ENCODE measurements around the gene MCCD1. TPM values are rescaled to one million over a fixed set of nuclear protein-coding genes. Genes with fewer than 3 reads are reported as not detected.
A peak's percentile ranks its signal among the peaks of the same experiment; 100 is the strongest.

The MCCD1 gene
- total RNA-seq, 2 donors from 2014 or later = not detected

- DNase-seq = no peak
- H3K27me3 Mint-ChIP-seq = no peaks in the 10 kb centered on the region
- peaks cover 21% of the 10 kb centered on the region for H3K36me3 Mint-ChIP-seq (ENCODE audit: low read depth)
- no peaks in the 10 kb centered on the region for H3K9me3 ChIP-seq (ENCODE audit: control insufficient read depth, low read length, poor library complexity, severe bottlenecking)
- H3K27ac Mint-ChIP-seq = peak overlapping the region; percentile 99
- peak overlapping the region; percentile 100 for H3K4me3 Mint-ChIP-seq
- ATAC-seq = no peak
- peaks cover 80% of the 10 kb centered on the region for H3K4me1 Mint-ChIP-seq
These were observed 44.7 kb downstream of the MCCD1 start for GRCh38 chr6:31573239-31574105.

- Mint-ChIP-seq H3K4me3 (peak overlapping the region; percentile 100), H3K27ac (peak overlapping the region; percentile 99), H3K4me1 (peaks cover 78% of the 10 kb centered on the region), H3K36me3 (ENCODE audit: low read depth) (peaks cover 21% of the 10 kb centered on the region), H3K27me3 (no peaks in the 10 kb centered on the region)
- H3K9me3 ChIP-seq (ENCODE audit: control insufficient read depth, low read length, poor library complexity, severe bottlenecking) = no peaks in the 10 kb centered on the region
- ATAC-seq (no peak), DNase-seq (no peak)
These were observed 45.6 kb downstream of the MCCD1 start for GRCh38 chr6:31574106-31575061.

- H3K36me3 Mint-ChIP-seq (ENCODE audit: low read depth) = peaks cover 23% of the 10 kb centered on the region
- ATAC-seq = peak; percentile 13
- peak; percentile 48 to 74 (median 51) for DNase-seq
- H3K9me3 ChIP-seq (ENCODE audit: control insufficient read depth, low read length, poor library complexity, severe bottlenecking) = no peaks in the 10 kb centered on the region
- peak within 1 kb of the TSS; percentile 99 for H3K27ac Mint-ChIP-seq
- H3K4me3 Mint-ChIP-seq = peak within 1 kb of the TSS; percentile 100
- no peaks in the 10 kb centered on the region for H3K27me3 Mint-ChIP-seq
- peaks cover 77% of the 10 kb centered on the region for H3K4me1 Mint-ChIP-seq
These were observed 46.7 kb downstream of the MCCD1 start, which contains the start of gene TNF for GRCh38 chr6:31575335-31575901. Gene TNF (plus strand): TSS chr6:31575565. CDS start chr6:31575742, 177 bp downstream.

- H3K27ac Mint-ChIP-seq = peak overlapping the region; percentile 99
- H3K27me3 Mint-ChIP-seq = no peaks in the 10 kb centered on the region
- ATAC-seq = no peak
- peaks cover 28% of the 10 kb centered on the region for H3K36me3 Mint-ChIP-seq (ENCODE audit: low read depth)
- no peak for DNase-seq
- H3K4me1 Mint-ChIP-seq = peaks cover 73% of the 10 kb centered on the region
- H3K9me3 ChIP-seq (ENCODE audit: control insufficient read depth, low read length, poor library complexity, severe bottlenecking) = no peaks in the 10 kb centered on the region
- peak overlapping the region; percentile 100 for H3K4me3 Mint-ChIP-seq
These were observed 47.4 kb downstream of the MCCD1 start for GRCh38 chr6:31575952-31576685.

GRCh38 chr6:31576897-31577578 is 48.3 kb downstream of the MCCD1 start:
- Mint-ChIP-seq H3K27me3 (no peaks in the 10 kb centered on the region), H3K27ac (peak overlapping the region; percentile 99), H3K4me3 (peak overlapping the region; percentile 100), H3K4me1 (peaks cover 66% of the 10 kb centered on the region), H3K36me3 (ENCODE audit: low read depth) (peaks cover 35% of the 10 kb centered on the region)
- H3K9me3 ChIP-seq (ENCODE audit: control insufficient read depth, low read length, poor library complexity, severe bottlenecking) = no peaks in the 10 kb centered on the region
- DNase-seq = no peak
- ATAC-seq = no peak

- Mint-ChIP-seq H3K36me3 (ENCODE audit: low read depth) (peaks cover 32% of the 10 kb centered on the region), H3K4me3 (peak overlapping the region; percentile 100), H3K4me1 (peaks cover 64% of the 10 kb centered on the region), H3K27ac (peak overlapping the region; percentile 99), H3K27me3 (no peaks in the 10 kb centered on the region)
- ATAC-seq (no peak), DNase-seq (no peak)
- H3K9me3 ChIP-seq (ENCODE audit: control insufficient read depth, low read length, poor library complexity, severe bottlenecking) = no peaks in the 10 kb centered on the region
These were observed 48.8 kb downstream of the MCCD1 start for GRCh38 chr6:31577579-31577966.

- Mint-ChIP-seq H3K4me3 (peak overlapping the region; percentile 100), H3K27me3 (no peaks in the 10 kb centered on the region), H3K36me3 (ENCODE audit: low read depth) (peaks cover 29% of the 10 kb centered on the region), H3K27ac (peak overlapping the region; percentile 99), H3K4me1 (peaks cover 63% of the 10 kb centered on the region)
- ATAC-seq (no peak), DNase-seq (no peak)
- no peaks in the 10 kb centered on the region for H3K9me3 ChIP-seq (ENCODE audit: control insufficient read depth, low read length, poor library complexity, severe bottlenecking)
These were observed 49.7 kb downstream of the MCCD1 start for GRCh38 chr6:31578184-31579118.

GRCh38 chr6:31579119-31579505 is 50.4 kb downstream of the MCCD1 start:
- ATAC-seq = no peak
- no peak for DNase-seq
- no peaks in the 10 kb centered on the region for H3K9me3 ChIP-seq (ENCODE audit: control insufficient read depth, low read length, poor library complexity, severe bottlenecking)
- H3K4me3 Mint-ChIP-seq = peak overlapping the region; percentile 100
- H3K27ac Mint-ChIP-seq = peak overlapping the region; percentile 99
- H3K4me1 Mint-ChIP-seq = peaks cover 60% of the 10 kb centered on the region
- no peaks in the 10 kb centered on the region for H3K27me3 Mint-ChIP-seq
- peaks cover 29% of the 10 kb centered on the region for H3K36me3 Mint-ChIP-seq (ENCODE audit: low read depth)

Other genes starting within 250 kb of the MCCD1 start
- gene HLA-B, start 171.8 kb upstream of the MCCD1 start, total RNA-seq = 1,000 to 10,000 TPM; 7,013 to 7,159 TPM
- 10 to 100 TPM; 11.2 to 11.5 TPM for gene MICA, start 125.4 kb upstream of the MCCD1 start, total RNA-seq
- gene MICB, start 30.8 kb upstream of the MCCD1 start, total RNA-seq = 10 to 100 TPM; 16.5 to 17.6 TPM
- gene DDX39B, start 13.0 kb downstream of the MCCD1 start, total RNA-seq = 100 to 1,000 TPM; 496 to 507 TPM
- 1 to 10 TPM; 1.4 to 2.0 TPM for gene ATP6V1G2, start 17.6 kb downstream of the MCCD1 start, total RNA-seq
- 1 to 10 TPM; 5.5 to 6.4 TPM for gene NFKBIL1, start 18.6 kb downstream of the MCCD1 start, total RNA-seq
- 10 to 100 TPM; 19.9 to 26.0 TPM for gene LTA, start 43.3 kb downstream of the MCCD1 start, total RNA-seq
- gene TNF, start 46.6 kb downstream of the MCCD1 start, total RNA-seq = 10 to 100 TPM; 28.9 to 33.6 TPM
- gene LTB, start 53.5 kb downstream of the MCCD1 start, total RNA-seq = 100 to 1,000 TPM; 791 to 891 TPM
- 10 to 100 TPM; 30.6 to 42.6 TPM for gene LST1, start 57.3 kb downstream of the MCCD1 start, total RNA-seq
- gene NCR3, start 64.0 kb downstream of the MCCD1 start, total RNA-seq = 1 to 10 TPM; 5.7 to 8.2 TPM
- gene AIF1, start 86.3 kb downstream of the MCCD1 start, total RNA-seq = 10 to 100 TPM in 1 of 2 donors, 1 to 10 TPM in 1; 8.1 to 13.2 TPM
- 100 to 1,000 TPM; 210 to 213 TPM for gene PRRC2A, start 91.8 kb downstream of the MCCD1 start, total RNA-seq
- gene BAG6, start 123.7 kb downstream of the MCCD1 start, total RNA-seq = 100 to 1,000 TPM; 229 to 233 TPM
- gene APOM, start 126.9 kb downstream of the MCCD1 start, total RNA-seq = 1 to 10 TPM; 2.9 to 4.0 TPM
- gene C6orf47, start 131.8 kb downstream of the MCCD1 start, total RNA-seq = 10 to 100 TPM; 13.3 to 16.9 TPM
- gene GPANK1, start 136.0 kb downstream of the MCCD1 start, total RNA-seq = 10 to 100 TPM in 1 of 2 donors, 1 to 10 TPM in 1; 9.2 to 11.9 TPM
- 100 to 1,000 TPM; 104 to 107 TPM for gene CSNK2B, start 137.1 kb downstream of the MCCD1 start, total RNA-seq
- gene LY6G5B, start 141.0 kb downstream of the MCCD1 start, total RNA-seq = 10 to 100 TPM; 27.6 to 32.7 TPM
- gene LY6G5C, start 152.1 kb downstream of the MCCD1 start, total RNA-seq = 1 to 10 TPM; 3.8 to 4.6 TPM
- 10 to 100 TPM; 57.8 to 75.1 TPM for gene ABHD16A, start 174.4 kb downstream of the MCCD1 start, total RNA-seq
- 10 to 100 TPM in 1 of 2 donors, 1 to 10 TPM in 1; 1.6 to 29.1 TPM for gene LY6G6F, start 177.9 kb downstream of the MCCD1 start, total RNA-seq
- gene LY6G6D, start 186.4 kb downstream of the MCCD1 start, total RNA-seq = not detected
- not detected for gene LY6G6C, start 192.8 kb downstream of the MCCD1 start, total RNA-seq
- gene MPIG6B, start 194.4 kb downstream of the MCCD1 start, total RNA-seq = 100 to 1,000 TPM in 1 of 2 donors, 1 to 10 TPM in 1; 3.4 to 129 TPM
- gene DDAH2, start 200.3 kb downstream of the MCCD1 start, total RNA-seq = 1 to 10 TPM; 4.7 to 7.3 TPM
- 100 to 1,000 TPM; 145 to 152 TPM for gene CLIC1, start 207.6 kb downstream of the MCCD1 start, total RNA-seq
- 10 to 100 TPM; 12.9 to 18.3 TPM for gene MSH5, start 211.0 kb downstream of the MCCD1 start, total RNA-seq
- 1 to 10 TPM; 3.6 to 4.2 TPM for gene SAPCD1, start 233.7 kb downstream of the MCCD1 start, total RNA-seq
- 1 to 10 TPM; 2.8 to 2.9 TPM for gene VWA7, start 248.4 kb downstream of the MCCD1 start, total RNA-seq

All from T-helper 17 cell (primary cell).